ENCODE measurements around the gene C1orf159. TPM values are rescaled to one million over a fixed set of nuclear protein-coding genes. Genes with fewer than 3 reads are reported as not detected.
"Not testable (repeated sequence)": the region's sequence is repeated elsewhere in the genome, so short reads cannot be mapped to it uniquely, and the experiment has no call there.

The C1orf159 gene
- total RNA-seq, 1 experiment from 2014 or later = 8.2 TPM

DNA sequence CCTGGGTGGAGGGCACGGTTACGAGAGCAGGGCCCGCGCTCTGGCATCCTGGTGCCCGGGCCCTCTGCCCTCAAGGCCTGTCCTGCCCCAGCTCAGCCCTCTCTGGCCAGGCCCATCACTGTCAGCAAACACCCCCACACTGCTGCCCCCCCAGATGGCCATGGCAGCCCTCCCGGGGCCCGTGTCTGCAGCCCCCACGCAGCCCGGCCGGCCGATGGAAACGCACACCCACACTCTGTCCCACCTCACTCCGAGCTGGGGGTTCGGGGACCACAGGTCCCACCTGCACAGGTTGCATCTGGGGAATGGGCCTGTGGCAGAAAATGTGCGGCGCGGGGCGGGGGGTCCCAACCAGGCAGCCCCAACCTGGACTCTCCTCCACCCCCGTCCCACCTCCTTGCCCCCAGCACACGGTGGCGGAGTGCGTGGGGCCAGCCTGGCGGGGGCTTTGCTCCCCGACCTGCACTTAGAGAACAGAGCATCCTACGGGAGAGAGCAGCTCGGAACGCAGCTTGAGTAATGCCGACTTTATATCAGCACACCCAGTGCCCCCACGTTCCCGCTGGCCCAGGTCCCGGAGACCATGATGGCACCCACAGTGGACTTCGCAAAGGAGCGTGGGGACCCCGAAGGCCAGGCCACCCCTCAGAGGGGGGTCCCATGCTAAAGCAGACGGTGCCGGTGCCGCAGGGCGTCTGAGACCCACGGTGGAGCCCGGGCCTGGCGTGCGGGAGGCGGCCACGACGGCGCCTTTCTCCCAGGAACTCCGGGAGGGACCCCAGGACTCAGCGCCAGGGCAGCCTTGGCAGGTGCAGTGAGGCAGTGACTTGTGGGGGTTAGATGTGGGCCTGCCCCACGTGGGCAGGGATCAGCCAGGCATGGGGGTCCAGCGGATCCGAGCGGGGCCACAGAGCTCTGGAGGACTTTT, 34.3 kb downstream of the C1orf159 start:
- no peak for DNase-seq (ENCODE audit: low spot score)

DNA sequence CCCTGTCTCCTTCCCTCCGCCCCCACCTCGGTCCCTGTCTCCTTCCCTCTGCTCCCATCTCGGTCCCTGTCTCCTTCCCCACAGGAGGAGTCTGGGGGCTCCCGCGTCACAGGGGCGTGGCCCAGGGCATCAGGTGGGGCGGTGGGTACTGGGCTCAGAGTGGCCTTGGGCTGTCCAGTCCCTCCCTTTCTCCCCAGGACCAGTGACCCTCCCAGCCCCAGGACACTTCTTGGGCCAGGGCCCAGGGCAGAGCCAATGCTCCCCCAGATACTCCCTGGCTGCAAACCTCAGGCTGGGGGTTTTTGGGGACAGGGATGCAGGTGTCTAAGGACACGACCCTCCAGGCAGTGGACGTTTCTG, 35.0 kb downstream of the C1orf159 start:
- no peak for DNase-seq (ENCODE audit: low spot score)

DNA sequence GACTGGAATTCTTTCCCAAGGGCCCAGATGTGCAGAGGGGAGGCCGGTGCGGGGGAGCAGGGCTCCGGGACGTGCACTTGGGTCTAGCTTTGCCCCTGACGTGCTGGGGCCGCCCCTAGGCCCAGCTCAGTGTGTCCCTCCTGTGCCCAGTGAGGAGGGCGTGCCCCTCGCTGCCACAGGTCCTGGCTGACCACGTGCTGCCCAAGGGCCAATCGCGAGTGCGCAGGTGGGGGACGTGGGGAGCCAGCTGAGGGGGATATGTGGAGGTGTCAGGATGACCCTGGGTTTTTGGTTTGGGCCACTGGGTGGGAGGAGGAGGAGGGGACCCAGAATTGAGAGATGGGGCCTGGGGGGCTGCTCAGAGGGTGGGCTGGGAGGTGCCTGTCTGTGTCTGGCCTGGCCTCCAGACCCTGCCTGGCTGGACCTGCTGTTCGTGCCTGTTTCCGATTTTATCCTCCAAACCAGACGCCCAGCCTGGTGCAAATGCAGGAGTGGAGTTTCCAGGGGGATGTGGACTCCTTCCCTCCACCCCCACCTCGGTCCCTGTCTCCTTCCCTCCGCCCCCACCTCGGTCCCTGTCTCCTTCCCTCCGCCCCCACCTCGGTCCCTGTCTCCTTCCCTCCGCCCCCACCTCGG, 35.6 kb downstream of the C1orf159 start:
- peak; percentile 49 for DNase-seq (ENCODE audit: low spot score)

DNA sequence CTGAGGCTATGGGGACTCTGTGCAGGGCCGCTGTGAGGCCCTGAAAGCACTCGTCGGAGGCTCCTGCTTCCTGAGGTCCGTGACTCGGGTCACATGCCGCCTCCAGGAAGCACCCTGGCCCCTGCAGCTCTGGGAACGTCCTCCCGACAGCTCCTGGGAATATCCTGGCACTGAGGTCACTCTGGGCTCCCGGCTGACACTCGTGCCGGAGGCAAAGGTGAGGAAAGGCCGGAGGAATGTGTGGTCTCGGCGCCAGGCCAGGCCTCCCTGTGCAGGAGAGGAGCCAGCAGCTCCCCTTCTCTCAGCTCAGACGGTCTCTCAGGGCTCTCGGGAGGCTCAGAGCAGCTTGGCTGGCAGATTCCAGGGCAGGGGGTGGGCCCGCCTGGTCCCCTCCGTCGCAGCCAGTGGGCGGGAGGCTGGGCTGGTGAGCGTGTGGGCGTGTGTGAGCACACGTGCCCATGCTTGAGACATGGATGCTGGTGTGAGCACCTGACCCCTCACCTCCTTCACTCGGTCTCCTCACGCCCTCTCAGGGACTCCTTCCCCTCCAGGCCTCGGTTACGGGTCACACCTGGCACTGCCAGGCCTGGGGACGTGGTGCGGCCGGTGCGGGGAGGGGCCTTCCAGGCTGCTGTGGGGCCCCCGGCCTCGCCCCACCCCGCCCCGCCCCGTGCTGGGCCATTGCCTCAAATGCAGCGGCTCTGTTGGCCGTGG, 36.3 kb downstream of the C1orf159 start:
- peak; percentile 90 for DNase-seq (ENCODE audit: low spot score)

DNA sequence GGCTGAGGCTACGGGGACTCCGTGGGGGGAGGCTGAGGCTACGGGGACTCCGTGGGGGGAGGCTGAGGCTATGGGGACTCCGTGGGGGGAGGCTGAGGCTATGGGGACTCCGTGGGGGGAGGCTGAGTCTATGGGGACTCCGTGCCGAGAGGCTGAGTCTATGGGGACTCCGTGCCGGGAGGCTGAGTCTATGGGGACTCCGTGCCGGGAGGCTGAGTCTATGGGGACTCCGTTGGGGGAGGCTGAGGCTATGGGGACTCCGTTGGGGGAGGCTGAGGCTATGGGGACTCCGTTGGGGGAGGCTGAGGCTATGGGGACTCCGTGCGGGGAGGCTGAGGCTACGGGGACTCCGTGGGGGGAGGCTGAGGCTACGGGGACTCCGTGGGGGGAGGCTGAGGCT, 38.5 kb downstream of the C1orf159 start:
- DNase-seq (ENCODE audit: low spot score) = not testable (repeated sequence)

DNA sequence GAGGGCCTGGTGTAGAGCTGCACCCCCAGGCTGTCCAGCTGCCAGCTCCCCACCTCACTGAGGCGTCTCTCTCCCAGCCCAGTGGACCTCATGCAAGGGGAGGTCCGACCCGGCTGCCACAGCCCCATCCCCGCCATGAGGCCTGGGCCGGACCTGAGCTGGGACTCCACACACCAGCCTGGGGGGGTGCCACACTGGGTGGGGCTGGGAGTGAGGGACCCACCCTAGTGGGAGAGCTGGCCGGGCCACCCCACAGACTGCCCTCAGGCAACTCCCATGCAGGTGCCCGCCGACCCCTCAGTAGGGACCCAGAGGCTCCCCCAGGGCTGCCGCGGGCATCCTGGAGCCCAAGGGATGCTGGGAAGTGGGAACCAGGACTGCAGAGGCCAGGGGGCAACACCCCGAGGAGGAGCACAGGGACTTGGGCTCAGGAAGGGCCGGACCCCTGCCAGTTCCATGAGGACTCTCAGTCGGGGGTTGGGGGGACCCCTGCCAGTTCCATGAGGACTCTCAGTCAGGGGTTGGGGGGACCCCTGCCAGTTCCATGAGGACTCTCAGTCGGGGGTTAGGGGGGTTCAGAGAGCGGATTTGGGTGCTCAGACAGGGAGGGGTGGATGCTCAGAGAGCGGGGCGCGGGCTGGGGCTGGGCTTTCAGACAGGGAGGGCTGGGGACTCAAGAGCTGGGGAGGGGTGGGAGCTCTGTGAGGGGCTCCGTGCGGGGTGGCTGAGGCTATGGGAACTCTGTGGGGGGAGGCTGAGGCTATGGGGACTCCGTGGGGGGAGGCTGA, 40.5 kb downstream of the C1orf159 start:
- no peak for DNase-seq (ENCODE audit: low spot score)

DNA sequence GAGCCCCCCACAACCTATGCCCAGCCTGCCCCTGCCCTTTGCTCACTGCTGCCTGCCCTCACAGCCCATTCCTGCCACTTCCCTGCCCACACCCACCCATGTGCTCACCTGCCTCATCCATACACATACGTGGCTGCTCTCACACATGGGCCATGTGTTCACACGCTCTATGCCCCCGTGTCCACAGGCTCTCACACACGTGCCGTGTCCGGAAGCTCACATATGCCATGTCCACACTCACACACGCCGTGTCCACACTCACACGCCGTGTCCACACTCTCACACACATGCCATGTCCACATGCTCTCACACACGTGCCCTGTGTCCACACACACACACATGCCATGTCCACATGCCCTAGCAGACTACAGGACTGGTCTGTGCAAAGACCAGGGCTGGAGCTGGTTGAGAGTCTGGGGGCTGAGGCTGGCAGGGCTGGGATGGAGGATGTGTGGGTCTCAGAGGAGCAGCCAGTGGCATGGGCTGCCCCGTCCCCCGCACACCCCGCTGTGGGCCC, 41.2 kb downstream of the C1orf159 start:
- DNase-seq (ENCODE audit: low spot score) = no peak

DNA sequence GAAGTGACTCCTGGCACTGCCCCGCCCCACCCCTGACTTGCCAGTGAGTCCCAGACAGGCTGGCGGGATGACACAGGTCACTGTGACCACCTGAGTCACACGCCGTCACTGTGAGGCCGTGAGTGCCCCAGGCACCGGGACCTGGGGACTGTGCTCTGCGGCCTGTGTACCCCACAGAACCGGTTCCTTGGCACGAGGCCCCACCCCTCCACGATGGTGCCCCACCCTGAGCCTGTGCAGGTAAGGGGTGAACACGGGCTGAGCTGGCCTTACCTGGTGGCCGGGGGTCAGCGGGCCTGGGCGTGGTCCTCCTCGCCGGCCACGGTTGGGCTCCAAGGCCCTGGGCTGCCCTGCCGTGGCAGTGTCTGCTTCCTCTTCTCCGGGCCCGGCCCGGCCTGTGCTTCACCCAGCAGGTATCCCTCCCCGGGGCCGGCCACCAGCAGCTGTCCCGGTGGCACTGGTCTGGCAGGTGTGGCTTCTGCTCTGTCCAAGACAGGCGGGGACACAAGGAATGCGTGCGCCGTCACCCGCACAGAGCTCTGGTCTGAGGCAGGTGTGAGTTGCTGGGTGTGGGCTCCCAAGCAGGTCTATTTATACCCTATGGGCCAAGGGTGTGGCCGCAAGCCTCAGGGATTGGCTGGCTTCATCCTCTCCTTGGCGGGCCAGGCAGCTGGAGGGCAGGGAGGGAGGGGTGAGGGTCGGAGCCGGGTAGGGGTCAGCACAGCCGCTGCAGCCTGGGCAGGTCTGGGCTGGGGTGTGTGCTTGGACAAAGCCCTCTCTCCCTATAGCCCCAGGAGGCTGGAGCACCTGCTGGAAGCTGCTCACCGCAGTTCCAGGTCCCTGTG, 41.9 kb downstream of the C1orf159 start, which contains the start of gene RNF223:
RNF223 (minus strand) TSS at position 564 of the 845 bp plus-strand sequence. CDS start 1,740 bp downstream, outside the sequence.
- DNase-seq (ENCODE audit: low spot score) = no peak

DNA sequence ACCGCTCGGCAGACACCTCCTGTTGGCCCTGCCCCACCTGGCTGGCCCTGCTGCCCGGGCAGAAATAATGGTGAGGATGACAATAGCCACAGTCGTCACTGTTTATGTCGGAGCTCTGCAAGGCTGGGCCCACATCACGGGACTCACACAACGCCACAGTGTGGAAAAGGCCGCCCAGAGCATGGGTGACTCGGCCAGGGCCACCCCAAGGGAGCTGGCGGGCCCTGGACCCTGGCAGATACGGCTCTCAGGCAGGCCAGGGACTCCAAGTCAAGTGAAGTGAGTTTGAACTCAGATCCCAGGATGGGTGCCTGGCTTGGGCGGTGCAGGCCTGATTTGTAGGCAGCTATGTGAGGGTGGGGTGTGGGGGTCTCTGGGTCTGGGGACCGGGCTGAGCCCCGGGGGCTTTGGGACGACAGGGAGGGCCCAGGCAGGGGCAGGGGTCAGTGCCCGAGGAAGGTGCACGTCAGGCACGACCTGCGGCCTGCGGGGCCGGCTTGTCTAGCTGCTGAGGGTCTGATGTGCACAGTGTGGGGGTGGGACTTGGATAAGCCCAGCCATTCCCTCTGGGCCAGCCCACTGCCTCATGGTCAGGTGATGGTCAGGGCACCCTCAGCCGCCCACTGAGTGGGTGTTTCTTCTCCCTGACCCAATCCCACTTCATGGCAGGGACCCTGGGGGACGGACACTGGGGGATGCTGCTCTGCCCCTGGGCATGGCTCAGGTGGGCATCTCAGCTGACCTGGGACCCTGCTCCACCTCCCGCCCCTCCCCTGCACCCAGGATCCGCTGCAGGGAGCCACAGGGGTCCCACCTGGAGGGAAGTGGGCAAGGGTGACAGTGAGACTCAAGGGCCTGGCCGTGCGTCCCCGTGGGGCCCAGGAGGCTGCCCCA, 42.8 kb downstream of the C1orf159 start:
- no peak for DNase-seq (ENCODE audit: low spot score)

DNA sequence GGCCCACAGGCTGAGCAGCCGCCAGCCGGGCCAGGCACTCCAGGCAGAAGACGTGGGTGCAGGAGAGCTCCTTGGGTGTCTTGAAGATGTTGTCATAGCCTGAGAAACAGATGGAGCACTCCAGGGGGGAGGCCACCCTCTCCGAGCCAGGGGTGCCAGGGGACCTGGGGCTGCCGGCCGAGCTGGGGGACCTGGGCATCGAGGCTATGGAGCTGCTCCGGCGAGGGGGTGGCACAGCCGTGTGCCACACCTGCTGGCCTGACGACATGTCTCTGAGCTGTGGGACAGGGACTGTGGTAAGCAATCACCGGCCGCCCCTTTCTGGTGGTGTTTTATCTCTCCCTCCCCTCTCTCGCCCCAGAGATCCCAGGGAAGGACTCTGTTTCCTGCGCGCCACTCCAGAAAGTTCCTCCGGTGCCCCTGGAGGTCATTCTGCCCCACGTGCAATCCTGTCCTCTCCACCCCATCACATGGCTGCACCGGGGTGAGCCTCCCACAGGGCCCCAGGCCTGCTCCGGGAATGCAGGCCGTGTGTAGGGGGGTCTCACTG, 43.5 kb downstream of the C1orf159 start:
- no peak for DNase-seq (ENCODE audit: low spot score)

DNA sequence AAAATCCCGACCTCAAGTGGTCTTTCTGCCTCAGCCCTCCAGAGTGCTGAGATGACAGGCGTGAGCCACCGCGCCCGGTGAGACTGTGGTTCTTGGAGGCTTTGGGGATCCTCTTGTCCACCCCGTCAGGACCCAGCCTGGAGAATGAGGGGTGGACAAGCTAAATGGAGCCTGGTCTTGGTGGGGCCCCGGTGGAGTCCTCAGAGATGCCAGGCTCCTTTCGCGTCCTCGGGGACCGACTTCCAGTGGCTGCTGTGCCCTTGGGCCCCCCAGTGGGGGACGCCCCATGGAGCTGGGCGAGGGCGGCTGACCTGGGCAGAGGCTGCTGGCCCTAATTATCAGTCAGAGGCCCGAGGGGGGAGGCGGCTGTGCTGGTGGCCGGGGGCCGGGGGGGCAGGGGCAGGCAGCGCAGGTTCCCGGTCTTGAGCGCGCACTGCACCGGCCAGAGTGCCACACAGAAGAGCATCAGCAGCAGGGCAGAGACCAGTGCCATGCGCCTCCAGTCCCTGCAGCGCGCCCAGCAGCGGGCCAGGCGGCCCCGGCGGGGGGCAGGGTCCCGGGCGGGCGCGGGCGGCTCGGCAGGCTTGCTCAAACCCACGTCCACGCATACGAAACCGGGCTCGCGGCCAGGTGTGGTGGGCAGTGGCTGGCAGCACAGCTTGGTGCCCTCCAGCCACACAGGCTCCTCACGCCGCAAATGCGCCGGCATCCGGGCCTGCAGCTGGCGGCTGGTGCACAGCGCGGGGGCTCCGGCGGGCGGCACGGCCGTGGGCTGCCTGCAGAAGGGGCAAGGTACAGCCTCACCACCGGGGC, 44.2 kb downstream of the C1orf159 start:
- no peak for DNase-seq (ENCODE audit: low spot score)

DNA sequence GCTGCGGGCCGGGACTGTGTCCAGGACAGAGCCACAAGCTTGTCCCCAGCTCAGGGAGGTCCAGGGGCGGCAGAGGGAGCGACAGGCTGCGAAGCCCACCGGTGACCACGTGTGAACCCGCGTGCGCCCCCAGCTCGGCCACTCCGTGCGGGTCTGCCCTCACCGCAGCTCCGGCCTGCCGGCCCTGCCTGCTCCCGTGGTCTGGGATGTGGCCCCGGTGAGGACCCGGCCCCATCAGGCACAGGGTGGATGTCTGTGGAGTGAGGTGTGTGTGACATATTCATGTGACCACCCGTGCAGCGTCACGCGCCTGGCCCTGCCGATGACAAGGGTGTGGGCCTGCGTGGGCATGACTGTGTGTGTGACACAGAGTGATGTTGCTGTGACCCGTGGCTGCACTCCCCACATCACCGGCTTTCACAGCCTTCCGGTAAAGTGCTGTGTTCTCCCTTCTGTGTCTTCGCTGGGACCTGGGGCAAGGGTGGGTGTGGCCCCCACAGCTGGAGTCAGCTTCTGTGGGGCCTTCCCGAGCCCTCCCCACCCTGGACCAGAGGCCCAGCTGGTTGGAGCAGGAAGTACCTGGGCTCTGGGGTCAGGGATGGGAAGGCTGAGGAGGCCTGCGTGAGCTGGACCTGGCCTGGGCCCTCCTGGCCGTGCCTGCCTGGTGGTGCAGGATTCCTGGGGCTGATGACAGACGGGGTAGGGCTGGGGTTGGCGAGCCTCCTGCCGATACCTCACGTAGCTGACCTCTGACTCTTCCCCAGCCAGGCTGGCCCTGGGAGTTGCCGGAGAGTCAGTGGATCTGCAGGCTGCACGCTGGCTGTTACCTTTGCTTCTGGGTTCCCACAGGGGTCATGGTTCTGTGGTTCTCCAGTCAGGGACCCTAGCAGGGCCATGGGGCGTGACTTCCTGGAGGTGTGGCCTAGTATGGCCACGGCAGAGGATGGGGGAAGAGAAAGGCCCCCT, 45.9 kb downstream of the C1orf159 start:
- no peak for DNase-seq (ENCODE audit: low spot score)

DNA sequence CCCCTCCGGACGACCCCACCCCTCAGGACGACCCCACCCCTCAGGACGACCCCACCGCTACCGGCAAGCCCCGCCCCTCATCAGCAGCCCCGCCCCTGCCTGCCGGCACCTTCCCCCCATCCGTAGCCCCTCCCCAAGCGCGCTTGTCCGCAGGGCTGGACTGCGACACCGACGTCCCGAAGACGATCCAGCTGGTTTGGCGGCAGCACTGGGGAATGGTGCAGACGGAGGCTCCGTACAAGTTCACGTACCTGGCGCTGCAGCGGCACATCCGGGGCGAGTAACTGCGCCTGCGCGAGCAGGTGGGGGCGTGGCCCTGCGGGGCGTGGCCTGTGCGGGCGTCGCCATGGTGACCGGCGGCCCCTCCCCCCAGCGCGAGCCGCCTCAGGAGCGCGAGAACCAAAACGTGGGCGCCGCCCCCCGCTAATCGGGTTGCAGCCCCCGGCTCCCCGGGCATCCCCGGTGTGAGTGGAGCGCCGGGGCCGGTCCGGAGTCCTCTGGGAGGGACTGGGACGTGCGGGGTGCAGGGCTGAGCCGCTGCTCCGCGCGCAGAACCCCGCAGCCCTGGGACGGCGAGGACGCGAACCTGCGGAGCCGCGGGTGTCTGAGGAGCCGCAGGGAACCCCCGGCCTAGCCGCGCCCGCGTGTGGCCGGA, 46.7 kb downstream of the C1orf159 start:
- no peak for DNase-seq (ENCODE audit: low spot score)

DNA sequence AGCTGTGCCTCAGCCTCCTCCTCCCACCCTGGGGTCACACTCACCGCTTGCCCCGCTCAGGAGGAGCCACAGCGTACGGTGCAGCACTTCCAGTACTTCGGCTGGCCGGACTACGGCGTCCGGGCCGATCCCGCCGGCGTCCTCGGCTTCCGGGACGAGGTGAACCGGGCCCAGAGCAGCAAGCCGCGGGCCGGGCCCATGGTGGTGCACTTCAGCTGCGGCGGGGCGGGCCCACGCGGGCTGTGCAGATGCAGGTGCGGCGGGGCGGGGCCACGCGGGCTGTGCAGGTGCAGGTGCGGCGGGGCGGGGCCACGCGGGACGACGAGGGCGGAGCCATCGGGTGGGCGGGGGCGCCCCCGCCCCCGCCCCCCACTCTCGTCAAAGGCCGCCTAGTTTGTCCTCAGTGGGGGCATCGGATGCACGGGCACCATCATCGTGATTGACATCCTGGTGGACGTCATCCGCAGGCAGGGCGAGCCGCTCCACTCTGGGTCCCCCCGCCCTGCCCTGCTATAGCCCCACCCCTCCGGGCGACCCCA, 47.3 kb downstream of the C1orf159 start:
- DNase-seq (ENCODE audit: low spot score) = no peak

DNA sequence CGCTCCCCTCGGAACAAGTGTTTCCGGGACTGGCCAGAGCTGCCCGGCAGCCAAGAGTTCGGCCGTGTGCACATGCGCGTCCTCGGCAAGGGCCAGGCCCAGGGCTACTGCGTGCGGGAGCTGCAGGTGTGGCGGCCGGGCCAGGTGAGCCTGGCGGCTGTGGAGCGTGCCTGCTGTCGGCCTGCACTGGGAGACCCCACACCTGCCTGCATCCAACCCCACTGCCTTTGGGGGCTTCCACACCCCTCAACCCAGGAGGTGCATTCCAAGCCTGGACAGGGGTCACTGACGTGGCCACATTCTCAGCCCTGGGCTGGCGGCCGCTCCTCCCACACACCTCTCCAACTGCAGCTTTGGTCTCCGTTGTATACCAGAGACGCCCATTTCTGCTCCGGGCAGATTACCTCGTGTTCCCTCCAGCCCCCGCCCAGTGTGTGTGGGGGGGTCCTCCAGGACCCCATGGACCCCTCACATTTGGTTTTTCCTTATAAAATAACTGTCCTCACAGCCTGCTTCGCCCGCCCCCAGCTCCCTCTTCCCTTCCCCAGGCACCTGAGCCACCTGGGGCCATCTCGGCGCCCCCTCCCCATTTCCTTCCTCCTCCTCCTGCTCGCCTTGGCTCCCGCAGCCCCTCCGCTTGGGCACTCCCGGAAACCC, 47.9 kb downstream of the C1orf159 start:
- no peak for DNase-seq (ENCODE audit: low spot score)
